MM.1S (cell line): ENCODE results near the gene TEX2.

Source experiments
- DNase-seq: peaks from one replicate; pipeline ENCODE4 v3.0.0-alpha.2; 2015
- H2AFZ ChIP-seq: fragments of 300-600 bp; sonication (generic); 2 replicates; pipeline ENCODE4 v1.6.0; 2016; ENCODE audit warnings: antibody characterized with exemption, low read length
- H3F3A ChIP-seq: fragments of 300-600 bp; sonication (generic); 2 replicates; pipeline ENCODE4 v1.6.1; 2016; ENCODE audit warnings: mild to moderate bottlenecking, antibody characterized with exemption, low read length, moderate library complexity, mixed read lengths; ENCODE audit not compliant: insufficient read depth
- H3K27ac ChIP-seq: fragments of 300-600 bp; sonication (generic); 2 replicates; pipeline ENCODE4 v1.5.1; 2016; ENCODE audit warnings: mild to moderate bottlenecking, low read length
- H3K27me3 ChIP-seq: fragments of 300-600 bp; sonication (generic); replicated peaks from 2 replicates; pipeline ENCODE4 v1.6.0; 2016; ENCODE audit warnings: low read length; ENCODE audit not compliant: insufficient read depth
- H3K36me3 ChIP-seq: fragments of 300-600 bp; sonication (generic); replicated peaks from 2 replicates; pipeline ENCODE4 v1.6.1; 2016; ENCODE audit warnings: mild to moderate bottlenecking, low read length, mixed read lengths; ENCODE audit not compliant: insufficient read depth
- H3K4me1 ChIP-seq: fragments of 300-600 bp; sonication (generic); 2 replicates; pipeline ENCODE4 v1.6.1; 2016; ENCODE audit warnings: low read length, mixed read lengths
- H3K4me2 ChIP-seq: fragments of 300-600 bp; sonication (generic); 2 replicates; pipeline ENCODE4 v1.6.0; 2016; ENCODE audit warnings: low read depth, low read length
- H3K4me3 ChIP-seq: fragments of 300-600 bp; sonication (generic); 2 replicates; pipeline ENCODE4 v1.5.1; 2016; ENCODE audit warnings: low read length, mixed read lengths
- H3K79me2 ChIP-seq: fragments of 300-600 bp; sonication (generic); 2 replicates; pipeline ENCODE4 v1.6.1; 2016; ENCODE audit warnings: mixed run types, low read length, mixed read lengths
- H3K9ac ChIP-seq: fragments of 300-600 bp; sonication (generic); 2 replicates; pipeline ENCODE4 v1.6.1; 2016; ENCODE audit warnings: low read length, mixed read lengths
- H3K9me2 ChIP-seq: fragments of 300-600 bp; sonication (generic); replicated peaks from 2 replicates; pipeline ENCODE4 v1.6.1; 2016; ENCODE audit warnings: mild to moderate bottlenecking, low read length, mixed read lengths; ENCODE audit not compliant: insufficient read depth
- H3K9me3 ChIP-seq: fragments of 300-600 bp; sonication (generic); replicated peaks from 2 replicates; pipeline ENCODE4 v1.6.1; 2016; ENCODE audit warnings: mild to moderate bottlenecking, low read length, mixed read lengths; ENCODE audit not compliant: insufficient read depth
- H4K20me1 ChIP-seq: fragments of 300-600 bp; sonication (generic); 2 replicates; pipeline ENCODE4 v1.6.1; 2016; ENCODE audit warnings: mild to moderate bottlenecking, low read length, moderate library complexity, mixed read lengths; ENCODE audit not compliant: insufficient read depth
- EZH2 ChIP-seq: fragments of 300-600 bp; sonication (generic); optimal IDR thresholded peaks from 2 replicates; pipeline ENCODE3; 2017; ENCODE audit warnings: low read depth, mild to moderate bottlenecking, antibody characterized with exemption, low read length, mixed read lengths
- EZH2phosphoT487 ChIP-seq: fragments of 300-600 bp; sonication (generic); IDR thresholded peaks from 2 replicates; pipeline ENCODE4 v1.6.1; 2018; ENCODE audit warnings: antibody characterized with exemption, low read length
- TF ChIP-seq, protein P1 (sequence below): fragments of 300-600 bp; sonication (generic); IDR thresholded peaks from 2 replicates; pipeline ENCODE4 v1.5.1; 2016; ENCODE audit warnings: antibody characterized with exemption, low read length, mixed read lengths

TEX2 gene, protein sequence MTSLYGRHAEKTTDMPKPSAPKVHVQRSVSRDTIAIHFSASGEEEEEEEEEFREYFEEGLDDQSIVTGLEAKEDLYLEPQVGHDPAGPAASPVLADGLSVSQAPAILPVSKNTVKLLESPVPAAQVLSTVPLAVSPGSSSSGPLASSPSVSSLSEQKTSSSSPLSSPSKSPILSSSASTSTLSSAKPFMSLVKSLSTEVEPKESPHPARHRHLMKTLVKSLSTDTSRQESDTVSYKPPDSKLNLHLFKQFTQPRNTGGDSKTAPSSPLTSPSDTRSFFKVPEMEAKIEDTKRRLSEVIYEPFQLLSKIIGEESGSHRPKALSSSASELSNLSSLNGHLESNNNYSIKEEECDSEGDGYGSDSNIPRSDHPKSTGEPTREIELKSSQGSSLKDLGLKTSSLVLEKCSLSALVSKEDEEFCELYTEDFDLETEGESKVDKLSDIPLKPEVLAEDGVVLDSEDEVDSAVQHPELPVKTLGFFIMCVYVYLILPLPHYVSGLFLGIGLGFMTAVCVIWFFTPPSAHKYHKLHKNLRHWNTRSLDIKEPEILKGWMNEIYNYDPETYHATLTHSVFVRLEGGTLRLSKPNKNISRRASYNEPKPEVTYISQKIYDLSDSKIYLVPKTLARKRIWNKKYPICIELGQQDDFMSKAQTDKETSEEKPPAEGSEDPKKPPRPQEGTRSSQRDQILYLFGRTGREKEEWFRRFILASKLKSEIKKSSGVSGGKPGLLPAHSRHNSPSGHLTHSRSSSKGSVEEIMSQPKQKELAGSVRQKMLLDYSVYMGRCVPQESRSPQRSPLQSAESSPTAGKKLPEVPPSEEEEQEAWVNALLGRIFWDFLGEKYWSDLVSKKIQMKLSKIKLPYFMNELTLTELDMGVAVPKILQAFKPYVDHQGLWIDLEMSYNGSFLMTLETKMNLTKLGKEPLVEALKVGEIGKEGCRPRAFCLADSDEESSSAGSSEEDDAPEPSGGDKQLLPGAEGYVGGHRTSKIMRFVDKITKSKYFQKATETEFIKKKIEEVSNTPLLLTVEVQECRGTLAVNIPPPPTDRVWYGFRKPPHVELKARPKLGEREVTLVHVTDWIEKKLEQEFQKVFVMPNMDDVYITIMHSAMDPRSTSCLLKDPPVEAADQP

DNA sequence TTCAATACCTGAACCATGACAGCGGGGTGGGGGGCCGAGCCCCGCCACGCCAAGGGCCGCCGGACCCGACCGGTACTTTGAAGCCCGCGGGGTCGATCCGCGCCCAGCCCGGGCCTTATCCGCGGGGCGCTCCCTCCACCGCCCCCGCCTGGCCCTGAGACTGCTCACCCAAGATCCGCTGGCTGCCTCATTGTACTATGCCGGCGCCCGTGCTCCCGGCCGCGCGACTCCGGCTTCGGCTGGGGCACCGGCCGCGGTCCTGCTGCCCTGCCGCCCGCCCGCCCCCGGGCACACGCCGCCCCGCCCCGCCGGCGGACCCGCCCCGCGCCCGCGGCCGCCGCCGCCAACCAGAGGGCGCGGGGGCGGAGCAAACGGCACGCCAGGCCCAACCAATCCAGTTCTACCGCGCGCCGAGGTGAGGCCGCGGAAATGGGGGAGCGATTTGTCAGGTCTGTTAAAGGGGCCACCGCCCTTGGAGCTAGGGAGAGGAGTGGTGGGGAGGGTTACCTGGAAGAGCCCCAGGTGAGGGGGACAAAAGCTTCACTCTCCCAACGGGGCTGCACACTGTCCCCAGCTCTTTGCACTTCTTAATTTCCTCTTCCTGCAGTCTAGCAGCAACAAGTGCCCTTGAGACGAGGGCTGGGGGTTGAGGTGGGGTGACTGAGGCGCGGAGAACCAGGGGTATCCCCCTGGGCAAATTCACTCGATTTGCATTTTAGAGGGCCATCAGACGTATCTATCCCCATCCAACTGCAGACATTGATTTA lies at the start of gene TEX2:
TSS of gene TEX2 (minus strand) at position 261 of the 767 bp plus-strand sequence. CDS start 49,043 bp downstream, outside the sequence.
- peak; percentile 96 for DNase-seq
- Histone ChIP-seq H3K27me3 (no peaks in the 10 kb centered on the region), H2AFZ (peak within 1 kb of the TSS; percentile 67), H3K9ac (peak within 1 kb of the TSS; percentile 81), H3F3A (peaks cover 15% of the 10 kb centered on the region), H4K20me1 (no peaks in the 10 kb centered on the region), H3K79me2 (peaks cover 47% of the 10 kb centered on the region), H3K36me3 (no peaks in the 10 kb centered on the region), H3K27ac (peak within 1 kb of the TSS; percentile 67), H3K9me3 (no peaks in the 10 kb centered on the region), H3K9me2 (no peaks in the 10 kb centered on the region), H3K4me2 (peak within 1 kb of the TSS; percentile 58), H3K4me1 (peaks cover 16% of the 10 kb centered on the region), H3K4me3 (peak within 1 kb of the TSS; percentile 77)
- TF ChIP-seq EZH2phosphoT487 = no peak
- no peak for TF ChIP-seq EZH2
- TF ChIP-seq, protein P1, sequence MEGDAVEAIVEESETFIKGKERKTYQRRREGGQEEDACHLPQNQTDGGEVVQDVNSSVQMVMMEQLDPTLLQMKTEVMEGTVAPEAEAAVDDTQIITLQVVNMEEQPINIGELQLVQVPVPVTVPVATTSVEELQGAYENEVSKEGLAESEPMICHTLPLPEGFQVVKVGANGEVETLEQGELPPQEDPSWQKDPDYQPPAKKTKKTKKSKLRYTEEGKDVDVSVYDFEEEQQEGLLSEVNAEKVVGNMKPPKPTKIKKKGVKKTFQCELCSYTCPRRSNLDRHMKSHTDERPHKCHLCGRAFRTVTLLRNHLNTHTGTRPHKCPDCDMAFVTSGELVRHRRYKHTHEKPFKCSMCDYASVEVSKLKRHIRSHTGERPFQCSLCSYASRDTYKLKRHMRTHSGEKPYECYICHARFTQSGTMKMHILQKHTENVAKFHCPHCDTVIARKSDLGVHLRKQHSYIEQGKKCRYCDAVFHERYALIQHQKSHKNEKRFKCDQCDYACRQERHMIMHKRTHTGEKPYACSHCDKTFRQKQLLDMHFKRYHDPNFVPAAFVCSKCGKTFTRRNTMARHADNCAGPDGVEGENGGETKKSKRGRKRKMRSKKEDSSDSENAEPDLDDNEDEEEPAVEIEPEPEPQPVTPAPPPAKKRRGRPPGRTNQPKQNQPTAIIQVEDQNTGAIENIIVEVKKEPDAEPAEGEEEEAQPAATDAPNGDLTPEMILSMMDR = no peak

DNA sequence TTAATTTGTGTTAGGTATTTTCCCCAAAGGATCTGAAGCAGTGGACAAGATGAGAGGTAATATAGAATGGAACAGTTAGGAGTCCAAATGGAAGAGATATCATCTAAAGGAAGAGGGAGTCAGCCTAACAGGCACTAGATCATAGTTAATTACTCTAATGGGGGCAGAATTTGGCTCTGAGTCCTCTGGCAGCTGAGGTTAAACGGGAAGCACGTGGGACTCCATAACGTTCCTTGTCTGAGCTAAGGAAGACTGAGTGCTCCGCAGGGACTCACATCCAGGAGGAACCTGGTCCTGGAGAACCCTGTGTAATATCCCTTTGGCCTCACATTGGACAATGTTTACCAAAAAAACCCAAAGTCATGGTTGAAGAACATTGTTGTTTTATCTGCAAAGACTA lies 46.6 kb upstream of the TEX2 start:
- no peaks in the 10 kb centered on the region for H3K36me3 ChIP-seq
- DNase-seq = no peak
- no peak overlapping the region for H3K27ac ChIP-seq
- TF ChIP-seq, protein P1 = no peak
- TF ChIP-seq EZH2phosphoT487 (no peak), EZH2 (no peak)
- H3K9ac ChIP-seq = no peak overlapping the region
- no peaks in the 10 kb centered on the region for H3K4me1 ChIP-seq
- no peaks in the 10 kb centered on the region for H3K9me2 ChIP-seq
- H3K9me3 ChIP-seq = no peaks in the 10 kb centered on the region
- no peak overlapping the region for H3K4me2 ChIP-seq
- no peak overlapping the region for H3K4me3 ChIP-seq
- H3F3A ChIP-seq = no peaks in the 10 kb centered on the region
- no peaks in the 10 kb centered on the region for H4K20me1 ChIP-seq
- no peak overlapping the region for H2AFZ ChIP-seq
- H3K79me2 ChIP-seq = no peaks in the 10 kb centered on the region
- H3K27me3 ChIP-seq = no peaks in the 10 kb centered on the region

DNA sequence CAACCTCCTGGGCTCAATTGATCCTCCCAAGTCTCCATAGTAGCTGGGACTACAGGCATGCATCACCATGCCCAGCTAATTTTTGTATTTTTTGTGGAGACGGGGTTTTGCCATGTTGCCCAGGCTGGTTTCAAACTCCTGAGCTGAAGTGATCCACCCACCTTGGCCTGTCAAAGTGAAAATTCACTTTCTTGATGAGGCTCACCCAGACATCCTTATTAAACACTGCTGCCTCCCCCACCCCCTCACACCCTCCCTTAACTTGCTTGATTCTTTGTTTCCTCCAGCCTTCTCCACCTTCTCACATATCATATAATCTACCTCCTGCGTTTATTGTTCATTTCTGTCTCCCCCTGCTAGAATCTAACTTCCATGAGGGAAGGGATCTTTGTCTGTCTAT lies 46.0 kb upstream of the TEX2 start:
- H3K4me2 ChIP-seq = no peak overlapping the region
- no peak overlapping the region for H3K9ac ChIP-seq
- no peaks in the 10 kb centered on the region for H3K9me2 ChIP-seq
- no peak overlapping the region for H3K4me3 ChIP-seq
- TF ChIP-seq EZH2 (no peak), EZH2phosphoT487 (no peak)
- TF ChIP-seq, protein P1 = no peak
- H3K27me3 ChIP-seq = no peaks in the 10 kb centered on the region
- no peak overlapping the region for H2AFZ ChIP-seq
- H3F3A ChIP-seq = no peaks in the 10 kb centered on the region
- H3K27ac ChIP-seq = no peak overlapping the region
- no peaks in the 10 kb centered on the region for H3K79me2 ChIP-seq
- no peaks in the 10 kb centered on the region for H3K36me3 ChIP-seq
- DNase-seq = no peak
- H3K9me3 ChIP-seq = no peaks in the 10 kb centered on the region
- no peaks in the 10 kb centered on the region for H3K4me1 ChIP-seq
- no peaks in the 10 kb centered on the region for H4K20me1 ChIP-seq
